PC-3 (cell line): ENCODE measurements around the gene PANK3.

ENCODE experiments used
- EZH2 ChIP-seq: fragments of 300-600 bp; sonication (generic); IDR thresholded peaks from one replicate; pipeline ENCODE4 v1.6.1; 2017; ENCODE audit warnings: antibody characterized with exemption, mild to moderate bottlenecking, low read length; ENCODE audit not compliant: unreplicated experiment
- EZH2phosphoT487 ChIP-seq: fragments of 300-600 bp; sonication (generic); IDR thresholded peaks from 2 replicates; pipeline ENCODE4 v1.6.1; 2018; ENCODE audit warnings: mild to moderate bottlenecking, antibody characterized with exemption, low read length, borderline replicate concordance
- TF ChIP-seq, protein P1 (sequence below): fragments of 300-600 bp; sonication (generic); conservative IDR thresholded peaks from 2 replicates; pipeline ENCODE4 v1.5.1; 2017; ENCODE audit warnings: antibody characterized with exemption, low read depth, mild to moderate bottlenecking, low read length

- TF ChIP-seq, protein P1, sequence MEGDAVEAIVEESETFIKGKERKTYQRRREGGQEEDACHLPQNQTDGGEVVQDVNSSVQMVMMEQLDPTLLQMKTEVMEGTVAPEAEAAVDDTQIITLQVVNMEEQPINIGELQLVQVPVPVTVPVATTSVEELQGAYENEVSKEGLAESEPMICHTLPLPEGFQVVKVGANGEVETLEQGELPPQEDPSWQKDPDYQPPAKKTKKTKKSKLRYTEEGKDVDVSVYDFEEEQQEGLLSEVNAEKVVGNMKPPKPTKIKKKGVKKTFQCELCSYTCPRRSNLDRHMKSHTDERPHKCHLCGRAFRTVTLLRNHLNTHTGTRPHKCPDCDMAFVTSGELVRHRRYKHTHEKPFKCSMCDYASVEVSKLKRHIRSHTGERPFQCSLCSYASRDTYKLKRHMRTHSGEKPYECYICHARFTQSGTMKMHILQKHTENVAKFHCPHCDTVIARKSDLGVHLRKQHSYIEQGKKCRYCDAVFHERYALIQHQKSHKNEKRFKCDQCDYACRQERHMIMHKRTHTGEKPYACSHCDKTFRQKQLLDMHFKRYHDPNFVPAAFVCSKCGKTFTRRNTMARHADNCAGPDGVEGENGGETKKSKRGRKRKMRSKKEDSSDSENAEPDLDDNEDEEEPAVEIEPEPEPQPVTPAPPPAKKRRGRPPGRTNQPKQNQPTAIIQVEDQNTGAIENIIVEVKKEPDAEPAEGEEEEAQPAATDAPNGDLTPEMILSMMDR = no peak
- TF ChIP-seq EZH2phosphoT487 = no peak
- no peak for TF ChIP-seq EZH2
These were observed 22.8 kb upstream of the PANK3 start for GRCh38 chr5:168601972-168602371.
